Lower leg skin (tissue), 4 donors: Measurements from ENCODE around the gene FAM20A. TPM values are rescaled to one million over a fixed set of nuclear protein-coding genes. Genes with fewer than 3 reads are reported as not detected.

Experiments
- DNase-seq, 2 donors: peaks; one replicate each; pipeline ENCODE4 v3.0.0-alpha.2; 2019; ENCODE audit warnings: low spot score in 2 of 2
- H3K4me3 ChIP-seq: fragments of 200-600 bp; sonication (generic); 2 replicates; pipeline ENCODE4 v1.5.1; 2017; ENCODE audit warnings: mild to moderate bottlenecking, low read depth; ENCODE audit not compliant: poor library complexity, severe bottlenecking
- POLR2A ChIP-seq, 2 donors: fragments of 450-650 bp; IDR thresholded peaks; one replicate each; pipeline ENCODE4 v1.6.1; 2016 to 2017; ENCODE audit warnings: antibody characterized with exemption in 2 of 2, mild to moderate bottlenecking in 1 of 2, moderate library complexity in 1 of 2
- WGBS, 2 donors: methylation state at CpG; one replicate each; pipeline ENCODE4 v1.1.5; 2018; 5-methylcytosine and 5-hydroxymethylcytosine counted together
- intact Hi-C: fragments of 100-400 bp; cut with DNase I; formaldehyde crosslinking; loops from one replicate; pipeline ENCODE4 v1.15.0; 2023; ENCODE audit warnings: low total_unique reads
- total RNA-seq, 4 donors: library from RNA; depleted of rRNA; stranded (reverse); fragments of >200 nt; gene quantifications; one replicate each; pipeline ENCODE4 v1.1.0, GENCODE V29; 2016
- TF ChIP-seq, protein P1 (sequence below), 3 donors: fragments of 450-650 bp; IDR thresholded peaks; one replicate each; pipeline ENCODE4 v1.5.1; 2016; ENCODE audit warnings: antibody characterized with exemption in 3 of 3, mild to moderate bottlenecking in 3 of 3, moderate library complexity in 2 of 3

FAM20A gene
- total RNA-seq, 4 donors from 2014 or later, result 2.6 to 5.8 (median 4.3) TPM

DNA sequence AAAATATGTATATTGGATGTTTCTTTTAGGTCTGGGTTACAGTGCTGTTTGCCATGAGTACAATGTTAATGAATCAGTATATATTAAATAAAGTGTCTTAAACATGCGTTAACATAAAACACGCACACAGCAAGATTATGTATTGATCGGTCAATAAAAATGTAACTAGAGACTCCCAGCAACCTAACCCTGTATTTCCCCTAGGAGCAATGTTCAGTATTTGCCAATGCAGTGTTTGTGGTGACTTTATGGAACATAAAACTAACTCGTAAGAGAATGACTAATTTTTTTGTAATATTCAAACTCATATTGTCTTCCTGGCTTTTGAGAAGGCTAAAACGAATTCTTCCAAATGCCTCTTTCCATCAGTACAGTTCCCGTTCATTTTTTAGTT is 66.5 kb downstream of the FAM20A start:
- WGBS, 2 donors, result 82 to 86% methylated on average over 6 of the region's 6 CpGs
- intact Hi-C loops, result no loop called here
- no peak for TF ChIP-seq POLR2A (IDR thresholded peaks at IDR 0.05)
- TF ChIP-seq, protein P1, sequence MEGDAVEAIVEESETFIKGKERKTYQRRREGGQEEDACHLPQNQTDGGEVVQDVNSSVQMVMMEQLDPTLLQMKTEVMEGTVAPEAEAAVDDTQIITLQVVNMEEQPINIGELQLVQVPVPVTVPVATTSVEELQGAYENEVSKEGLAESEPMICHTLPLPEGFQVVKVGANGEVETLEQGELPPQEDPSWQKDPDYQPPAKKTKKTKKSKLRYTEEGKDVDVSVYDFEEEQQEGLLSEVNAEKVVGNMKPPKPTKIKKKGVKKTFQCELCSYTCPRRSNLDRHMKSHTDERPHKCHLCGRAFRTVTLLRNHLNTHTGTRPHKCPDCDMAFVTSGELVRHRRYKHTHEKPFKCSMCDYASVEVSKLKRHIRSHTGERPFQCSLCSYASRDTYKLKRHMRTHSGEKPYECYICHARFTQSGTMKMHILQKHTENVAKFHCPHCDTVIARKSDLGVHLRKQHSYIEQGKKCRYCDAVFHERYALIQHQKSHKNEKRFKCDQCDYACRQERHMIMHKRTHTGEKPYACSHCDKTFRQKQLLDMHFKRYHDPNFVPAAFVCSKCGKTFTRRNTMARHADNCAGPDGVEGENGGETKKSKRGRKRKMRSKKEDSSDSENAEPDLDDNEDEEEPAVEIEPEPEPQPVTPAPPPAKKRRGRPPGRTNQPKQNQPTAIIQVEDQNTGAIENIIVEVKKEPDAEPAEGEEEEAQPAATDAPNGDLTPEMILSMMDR (IDR thresholded peaks at IDR 0.05), result no peak
- no peak for DNase-seq
- no peak overlapping the region for H3K4me3 ChIP-seq

DNA sequence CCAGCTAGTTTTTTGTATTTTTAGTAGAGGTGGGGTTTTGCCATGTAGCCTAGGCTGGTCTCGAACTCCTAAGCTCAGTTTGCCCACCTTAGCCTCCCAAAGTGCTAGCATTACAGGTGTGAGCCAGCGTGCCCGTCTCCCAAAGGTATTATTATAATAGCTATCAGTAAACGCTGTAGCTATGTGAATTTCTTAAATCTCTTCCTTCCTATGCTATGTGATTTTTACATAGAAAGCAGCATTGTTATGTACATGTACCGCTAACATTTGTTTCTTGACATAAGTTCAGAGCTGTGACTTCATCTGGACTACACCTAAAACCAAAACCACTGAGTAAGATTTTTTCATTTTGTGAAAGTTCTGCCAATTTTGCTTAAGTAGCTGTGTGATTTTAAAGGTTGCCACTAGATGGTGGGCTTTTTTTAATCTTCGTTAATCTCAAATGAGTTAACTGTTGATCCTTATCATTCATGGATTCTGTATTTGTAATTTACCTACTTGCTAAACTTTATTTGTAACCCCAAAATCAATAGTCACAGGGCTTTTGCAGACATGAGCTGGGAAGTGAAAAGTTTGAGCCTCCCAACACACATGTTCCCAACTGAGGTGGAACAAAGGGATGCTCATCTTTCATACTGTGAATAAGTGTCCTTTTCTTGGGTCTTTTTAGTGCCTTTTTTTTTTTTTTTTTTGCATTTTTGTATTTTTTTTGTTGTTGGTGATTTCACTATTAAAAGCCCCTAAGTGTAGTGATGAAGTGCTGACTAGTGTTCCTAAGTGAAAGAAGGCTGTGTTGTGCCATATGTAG is 67.1 kb downstream of the FAM20A start:
- WGBS, 2 donors, result 59 to 69% methylated on average over 6 of the region's 6 CpGs
- intact Hi-C loops, result no loop called here
- DNase-seq, result no peak

GRCh38 chr17:68532826-68533225 is 68.3 kb downstream of the FAM20A start:
- no peak overlapping the region for H3K4me3 ChIP-seq
- intact Hi-C loops, result no loop called here
- 73 to 74% methylated on average over 3 of the region's 3 CpGs for WGBS, 2 donors
- no peak for TF ChIP-seq POLR2A (IDR thresholded peaks at IDR 0.05)
- TF ChIP-seq, protein P1 (IDR thresholded peaks at IDR 0.05), result no peak
- DNase-seq, result no peak

More for the DNA sequence above, 67.1 kb downstream of the FAM20A start:
- TF ChIP-seq, protein P1 (IDR thresholded peaks at IDR 0.05), result no peak
- no peak for TF ChIP-seq POLR2A (IDR thresholded peaks at IDR 0.05)
- H3K4me3 ChIP-seq, result no peak overlapping the region

GRCh38 chr17:68531252-68531651 is 69.9 kb downstream of the FAM20A start:
- DNase-seq, result no peak
- TF ChIP-seq, protein P1 (IDR thresholded peaks at IDR 0.05), result no peak
- TF ChIP-seq POLR2A (IDR thresholded peaks at IDR 0.05), result no peak
- intact Hi-C loops, result no loop called here
- H3K4me3 ChIP-seq, result no peak overlapping the region
- 82 to 89% methylated on average over 4 of the region's 4 CpGs for WGBS, 2 donors

DNA sequence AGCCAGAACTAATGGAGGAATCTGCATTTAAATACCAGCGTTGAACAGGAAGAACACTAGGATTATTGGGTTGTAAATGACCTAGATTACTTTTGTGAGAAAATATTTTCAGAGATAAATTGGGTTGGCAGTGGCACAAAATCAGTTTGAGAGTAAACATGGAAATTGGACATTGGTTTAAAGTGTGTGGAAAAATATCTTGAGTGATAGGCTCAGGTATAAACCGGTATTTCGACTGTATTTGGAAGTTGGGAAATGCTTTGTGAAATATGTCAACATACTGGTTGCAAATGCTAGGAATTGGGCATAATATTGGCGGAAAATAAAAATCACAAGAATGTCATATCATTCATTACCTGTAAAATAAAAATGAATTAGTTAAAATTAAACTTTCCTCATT is 73.9 kb downstream of the FAM20A start:
- intact Hi-C loops, result no loop called here
- no peak overlapping the region for H3K4me3 ChIP-seq
- DNase-seq, result no peak
- TF ChIP-seq POLR2A (IDR thresholded peaks at IDR 0.05), result no peak
- TF ChIP-seq, protein P1 (IDR thresholded peaks at IDR 0.05), result no peak
- 86 to 93% methylated on average over 4 of the region's 4 CpGs for WGBS, 2 donors
